Activated CD4-positive, alpha-beta T cell treated with anti-CD3 and anti-CD28 coated beads, Interleukin-2, amount 10 ng/mL, durations not matched to agents 7 days and 5 days (primary cell): ENCODE measurements around the gene MAGEF1. TPM values are rescaled to one million over a fixed set of nuclear protein-coding genes. Genes with fewer than 3 reads are reported as not detected.
A peak's percentile ranks its signal among the peaks of the same experiment; 100 is the strongest.

Source experiments
- CTCF ChIA-PET: fragments of 350-600 bp; sonication (Branson Sonifier 250); formaldehyde crosslinking; loops from one replicate; lab custom pipeline; 2021; ENCODE audit warnings: antibody characterized with exemption; lab: Charles Lee
- POLR2A ChIA-PET: fragments of 350-600 bp; sonication (Branson Sonifier 250); formaldehyde crosslinking; loops from one replicate; lab custom pipeline; 2021; ENCODE audit warnings: antibody characterized with exemption; lab: Charles Lee
- DNase-seq: peaks from one replicate; pipeline ENCODE4 v3.0.0-alpha.2; 2020
- H3K27ac Mint-ChIP-seq: one replicate; pipeline ENCODE4 v1.8.0; 2021; ENCODE audit warnings: mild to moderate bottlenecking, moderate library complexity, mixed read lengths
- H3K27me3 Mint-ChIP-seq: one replicate; pipeline ENCODE4 v1.8.0; 2021; ENCODE audit warnings: mixed read lengths
- H3K36me3 Mint-ChIP-seq: one replicate; pipeline ENCODE4 v1.8.0; 2021; ENCODE audit warnings: low read depth, mixed read lengths
- H3K4me1 Mint-ChIP-seq: one replicate; pipeline ENCODE4 v1.8.0; 2021; ENCODE audit warnings: mixed read lengths
- H3K4me3 Mint-ChIP-seq: one replicate; pipeline ENCODE4 v1.8.0; 2021; ENCODE audit warnings: mild to moderate bottlenecking, moderate library complexity, mixed read lengths
- H3K9me3 Mint-ChIP-seq: one replicate; pipeline ENCODE4 v1.8.0; 2021; ENCODE audit warnings: mixed read lengths
- total RNA-seq, 2 experiments: library from RNA; stranded (reverse); gene quantifications; one replicate each; pipeline ENCODE4 v1.2.3, GENCODE V29; 2021

The MAGEF1 gene
- total RNA-seq, 2 experiments from 2014 or later = 5.0 to 6.1 TPM

DNA sequence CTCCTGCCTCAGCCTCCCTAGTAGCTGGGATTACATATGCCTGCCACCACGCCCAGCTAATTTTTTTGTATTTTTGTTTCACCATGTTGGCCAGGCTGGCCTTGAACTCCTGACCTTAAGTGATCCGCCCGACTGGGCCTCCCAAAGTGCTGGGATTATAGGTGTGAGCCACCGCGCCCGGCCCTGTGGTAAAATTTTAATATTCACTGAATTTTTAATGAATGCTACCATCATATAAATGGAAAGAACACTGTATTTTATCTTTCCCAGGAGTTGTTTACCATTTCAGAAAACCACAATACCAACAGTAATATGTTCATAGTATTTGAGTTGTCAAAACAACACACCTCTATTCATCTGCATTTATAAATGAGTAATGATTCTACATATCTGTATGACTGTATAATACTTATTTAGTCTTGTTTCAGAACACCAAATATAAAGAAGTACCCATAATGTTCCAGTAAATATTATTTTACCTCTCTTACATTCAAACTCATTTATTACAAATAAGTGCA lies 16.2 kb upstream of the MAGEF1 start:
- DNase-seq = no peak
- POLR2A ChIA-PET = no interaction called here
- Mint-ChIP-seq H3K36me3 (no peaks in the 10 kb centered on the region), H3K27me3 (peaks cover 14% of the 10 kb centered on the region), H3K27ac (no peak overlapping the region), H3K4me3 (no peak overlapping the region), H3K4me1 (no peaks in the 10 kb centered on the region), H3K9me3 (no peaks in the 10 kb centered on the region)
- CTCF ChIA-PET = interaction anchor here (0.6 kb wide), 1 partner anchor 166 kb away, joined by 3 read pairs; the partner anchor contains the start of gene EPHB3

DNA sequence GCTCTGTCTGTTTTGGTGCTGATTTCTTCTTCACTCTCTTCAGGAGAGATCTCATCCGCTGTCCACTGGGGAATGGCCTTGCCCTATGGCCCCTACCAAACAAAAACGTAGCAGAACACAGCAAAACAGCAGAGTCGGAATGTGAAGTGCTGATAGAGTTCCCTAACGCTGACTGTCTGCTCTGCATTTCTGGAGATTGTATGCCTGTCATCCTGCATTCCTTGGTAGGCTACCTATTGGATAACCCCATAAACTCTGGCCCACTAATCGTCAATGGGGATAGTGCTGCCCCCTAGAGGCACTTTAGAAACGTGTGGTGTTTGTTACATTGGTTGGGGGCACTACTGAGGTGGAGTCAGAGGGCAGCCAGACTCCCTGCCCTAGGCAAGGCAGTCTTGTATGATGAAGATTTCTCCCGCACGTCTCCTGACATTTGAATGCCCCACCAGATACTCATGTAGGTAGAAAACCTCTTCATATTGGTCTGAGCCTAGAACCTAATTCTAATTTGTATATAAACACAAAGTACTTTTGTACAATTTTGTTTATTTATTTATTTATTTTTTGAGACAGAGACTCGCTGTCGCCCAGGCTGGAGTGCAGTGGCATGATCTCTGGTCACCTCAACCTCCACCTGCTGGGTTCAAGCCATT lies 15.6 kb upstream of the MAGEF1 start:
- Mint-ChIP-seq H3K36me3 (no peaks in the 10 kb centered on the region), H3K27ac (no peak overlapping the region), H3K27me3 (peaks cover 14% of the 10 kb centered on the region), H3K4me3 (no peak overlapping the region), H3K9me3 (no peaks in the 10 kb centered on the region), H3K4me1 (no peaks in the 10 kb centered on the region)
- CTCF ChIA-PET = interaction anchor here (0.6 to 2.0 kb wide), 2 partner anchors 166 kb away, joined by 3 to 7 read pairs; partner anchors contain the start of gene EPHB3
- POLR2A ChIA-PET = no interaction called here
- peak; percentile 59 for DNase-seq

DNA sequence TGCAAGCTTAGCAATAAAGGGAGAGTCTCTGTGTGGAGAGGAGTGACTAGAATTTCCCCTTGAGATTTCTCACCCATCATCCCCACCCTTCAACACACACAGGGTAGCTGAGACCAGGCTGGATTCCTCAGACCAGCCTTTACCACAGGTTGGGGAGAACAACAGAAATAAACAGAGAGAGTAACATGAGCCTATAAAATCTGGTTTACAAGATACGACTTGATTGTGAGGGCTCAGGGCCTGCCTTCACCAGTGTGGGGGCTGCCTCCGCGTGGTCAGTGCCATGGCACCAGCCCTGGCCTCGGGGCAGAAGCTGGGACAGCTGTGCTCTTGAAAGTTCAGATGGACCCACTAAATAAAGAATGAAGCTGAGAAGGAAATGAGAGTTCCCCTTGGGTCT lies 14.6 kb upstream of the MAGEF1 start:
- ChIA-PET CTCF (interaction anchor here (0.6 to 2.0 kb wide), 5 partner anchors 10 to 282 kb away, joined by 3 to 7 read pairs (median 4); partner anchors contain the start of gene EPHB3), POLR2A (no interaction called here)
- DNase-seq = no peak
- peaks cover 14% of the 10 kb centered on the region for H3K27me3 Mint-ChIP-seq
- H3K27ac Mint-ChIP-seq = no peak overlapping the region
- H3K4me1 Mint-ChIP-seq = no peaks in the 10 kb centered on the region
- no peak overlapping the region for H3K4me3 Mint-ChIP-seq
- no peaks in the 10 kb centered on the region for H3K9me3 Mint-ChIP-seq
- H3K36me3 Mint-ChIP-seq = no peaks in the 10 kb centered on the region

DNA sequence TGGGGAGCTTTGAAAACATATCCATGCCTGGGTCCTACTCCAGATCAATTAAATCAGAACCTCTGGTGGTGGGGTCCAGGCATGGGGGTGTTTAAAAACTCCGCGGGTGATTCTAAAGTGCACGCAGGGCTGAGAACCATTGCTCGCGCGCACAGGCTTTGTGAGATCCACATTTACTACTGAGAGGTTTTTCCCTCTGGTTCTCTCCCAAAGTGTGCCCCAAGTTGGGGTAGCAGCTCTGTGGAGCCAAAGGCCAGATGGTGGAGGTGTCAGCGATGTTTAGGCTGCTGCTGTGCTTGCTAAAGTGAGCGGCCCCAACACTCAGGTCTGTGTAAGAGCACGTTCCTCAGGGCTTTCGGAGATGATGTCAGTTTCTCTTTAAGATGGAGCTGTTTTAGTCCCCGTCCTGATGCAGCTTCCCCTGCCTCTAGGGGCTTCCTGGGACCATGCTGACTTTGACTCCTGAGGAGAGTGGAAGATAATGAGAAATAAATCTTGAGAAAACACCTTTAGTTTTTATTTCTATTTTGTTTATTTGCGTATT lies 13.4 kb upstream of the MAGEF1 start:
- no peak for DNase-seq
- ChIA-PET POLR2A (no interaction called here), CTCF (interaction anchor here (1.1 to 2.0 kb wide), 4 partner anchors 11 to 164 kb away, joined by 3 to 7 read pairs (median 4); partner anchors contain the start of gene EPHB3)
- Mint-ChIP-seq H3K27me3 (peaks cover 14% of the 10 kb centered on the region), H3K36me3 (no peaks in the 10 kb centered on the region), H3K4me1 (no peaks in the 10 kb centered on the region), H3K4me3 (no peak overlapping the region), H3K27ac (no peak overlapping the region), H3K9me3 (no peaks in the 10 kb centered on the region)

DNA sequence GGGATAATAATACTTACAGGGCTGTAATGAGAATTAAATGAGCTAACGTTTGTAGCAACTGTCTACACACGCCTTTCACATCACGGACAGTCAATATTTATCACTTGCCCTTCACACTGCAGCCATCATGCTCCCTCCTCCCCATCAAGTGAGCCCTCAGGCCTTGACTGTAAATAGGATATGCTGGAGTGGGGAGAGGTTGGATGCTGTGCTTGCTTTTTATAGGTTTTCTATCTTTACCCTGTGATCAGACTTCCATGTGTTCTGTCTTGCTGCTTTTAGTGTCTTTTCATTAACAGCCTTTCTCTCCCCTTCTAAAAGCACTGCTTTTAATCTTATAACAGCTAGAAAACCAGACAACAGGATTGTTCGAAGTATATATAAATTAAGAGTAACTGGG lies 12.8 kb upstream of the MAGEF1 start:
- CTCF ChIA-PET = interaction anchor here (0.6 to 1.9 kb wide), 4 partner anchors 12 to 1255 kb away, joined by 3 to 5 read pairs (median 4); no protein-coding TSS in a partner anchor
- Mint-ChIP-seq H3K9me3 (no peaks in the 10 kb centered on the region), H3K36me3 (no peaks in the 10 kb centered on the region), H3K4me3 (no peak overlapping the region), H3K27ac (no peak overlapping the region), H3K27me3 (peaks cover 11% of the 10 kb centered on the region), H3K4me1 (no peaks in the 10 kb centered on the region)
- no peak for DNase-seq
- POLR2A ChIA-PET = no interaction called here

DNA sequence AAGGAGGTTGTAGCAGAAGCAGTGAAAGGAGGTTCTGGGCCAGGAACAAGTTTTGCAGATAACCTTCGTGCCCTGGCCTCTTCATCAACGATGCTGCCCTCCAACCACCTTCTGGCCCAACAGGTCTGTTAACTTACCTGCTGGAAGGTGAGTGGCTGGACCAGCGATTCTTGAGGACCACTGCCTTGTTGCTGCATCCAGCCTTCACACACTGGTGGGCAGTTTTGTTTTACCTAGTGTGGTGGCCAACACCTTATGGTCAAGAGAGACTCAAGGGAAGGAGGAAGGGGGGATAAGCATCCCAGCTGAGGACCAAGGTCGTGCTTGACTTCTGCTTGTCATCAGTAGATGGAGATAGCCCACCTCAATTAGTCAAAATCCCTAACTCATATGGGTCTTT lies 7.8 kb upstream of the MAGEF1 start:
- Mint-ChIP-seq H3K4me1 (no peaks in the 10 kb centered on the region), H3K27me3 (peaks cover 16% of the 10 kb centered on the region), H3K4me3 (no peak overlapping the region), H3K27ac (no peak overlapping the region), H3K36me3 (no peaks in the 10 kb centered on the region), H3K9me3 (no peaks in the 10 kb centered on the region)
- ChIA-PET CTCF (interaction anchor here (2.0 kb wide), 1 partner anchor 10 kb away, joined by 7 read pairs; no protein-coding TSS in a partner anchor), POLR2A (no interaction called here)
- DNase-seq = no peak

DNA sequence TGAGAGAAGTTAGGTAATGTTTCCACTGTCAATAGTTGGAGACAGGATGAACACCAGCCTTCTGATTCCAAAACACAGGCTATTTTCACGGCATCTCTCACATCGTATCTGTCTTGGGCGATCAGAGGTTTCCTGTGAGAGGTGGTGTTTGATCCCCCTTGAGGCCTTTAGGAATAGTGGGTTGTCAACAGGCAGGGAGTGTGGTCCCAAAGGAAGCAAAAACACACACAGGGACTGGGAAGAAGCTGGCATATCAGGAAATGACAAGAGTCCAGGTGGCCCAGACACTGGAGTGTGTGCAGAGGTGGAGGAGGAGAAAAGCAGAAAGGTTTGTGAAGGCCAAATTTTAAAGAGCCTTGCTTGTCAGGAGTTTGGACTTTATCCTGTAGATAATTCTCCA lies 6.6 kb upstream of the MAGEF1 start:
- POLR2A ChIA-PET = no interaction called here
- CTCF ChIA-PET = interaction anchor here (1.3 to 2.0 kb wide), 2 partner anchors 8 to 26 kb away, joined by 4 to 7 read pairs; no protein-coding TSS in a partner anchor
- Mint-ChIP-seq H3K9me3 (no peaks in the 10 kb centered on the region), H3K4me1 (no peaks in the 10 kb centered on the region), H3K4me3 (no peak overlapping the region), H3K36me3 (no peaks in the 10 kb centered on the region), H3K27ac (no peak overlapping the region), H3K27me3 (peaks cover 16% of the 10 kb centered on the region)
- DNase-seq = no peak

DNA sequence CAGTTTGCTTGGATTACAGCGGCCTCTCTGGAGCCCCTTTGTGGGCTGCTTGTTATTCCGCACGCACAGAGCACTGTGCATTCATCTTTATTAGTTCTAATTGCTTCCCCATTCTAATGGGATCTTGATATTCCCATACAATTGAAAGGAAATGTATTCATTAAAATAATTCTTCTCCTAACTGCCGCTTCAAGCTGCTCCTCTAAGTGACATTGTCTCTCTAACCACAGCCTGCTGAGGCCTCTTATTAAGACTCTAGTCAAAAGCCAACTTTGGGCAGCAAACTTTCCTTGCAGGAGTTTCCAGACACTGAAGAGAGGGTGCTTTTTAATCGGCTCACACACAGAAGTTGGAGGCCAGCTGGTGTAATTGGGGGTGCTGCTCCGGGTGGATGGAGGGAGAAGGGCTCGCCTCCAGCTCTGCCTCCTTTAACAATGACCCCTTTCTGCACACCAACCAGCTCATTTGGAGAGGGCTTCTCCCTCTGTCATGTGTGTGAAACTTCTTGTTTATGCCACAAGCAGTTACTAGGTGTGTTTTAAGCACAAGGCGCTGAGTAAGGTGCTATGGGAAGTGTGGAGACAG lies 5.6 kb upstream of the MAGEF1 start:
- Mint-ChIP-seq H3K36me3 (no peaks in the 10 kb centered on the region), H3K27ac (no peak overlapping the region), H3K4me3 (no peak overlapping the region), H3K9me3 (no peaks in the 10 kb centered on the region), H3K4me1 (peaks cover 5% of the 10 kb centered on the region), H3K27me3 (peaks cover 21% of the 10 kb centered on the region)
- POLR2A ChIA-PET = no interaction called here
- CTCF ChIA-PET = interaction anchor here (1.0 to 1.3 kb wide), 3 partner anchors 25 to 156 kb away, joined by 3 to 4 read pairs (median 4); partner anchors contain the start of gene EPHB3
- no peak for DNase-seq

DNA sequence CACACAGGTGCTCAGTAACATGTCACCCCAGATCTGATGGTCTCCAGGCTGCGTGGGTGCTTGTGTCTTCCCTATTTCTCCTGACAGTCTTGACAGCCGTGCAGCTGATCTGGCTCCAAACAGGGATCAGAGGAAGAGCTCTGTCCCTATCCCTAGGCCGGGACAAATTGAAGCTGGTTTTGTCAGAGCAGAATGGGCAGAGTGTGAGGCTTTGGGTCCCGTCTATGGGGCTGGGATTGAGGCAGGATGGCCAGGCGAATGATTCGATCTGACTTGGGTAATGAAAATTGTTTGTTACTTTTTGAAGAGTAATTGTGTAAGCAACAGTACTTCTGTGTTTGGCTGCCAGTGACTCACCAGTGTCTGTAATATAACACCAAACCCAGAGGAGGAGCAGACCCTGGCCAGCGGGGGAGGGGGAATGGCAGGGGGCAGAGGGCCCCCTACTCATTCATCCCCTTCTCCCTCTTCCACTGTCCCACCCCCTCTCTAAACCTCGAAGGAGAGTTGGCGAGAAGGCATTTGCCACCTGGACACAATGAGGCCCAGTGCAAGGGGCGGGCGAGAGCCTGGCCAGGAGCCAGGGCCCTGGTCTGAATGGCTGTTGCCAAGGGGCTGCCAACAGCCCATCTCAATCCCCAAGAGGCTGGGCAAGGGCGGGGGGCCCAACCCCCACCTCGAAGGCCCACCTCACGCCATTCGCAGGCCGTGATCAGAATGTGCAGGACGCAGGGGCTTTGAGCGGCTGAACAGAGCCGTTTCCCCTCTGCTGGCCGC lies 4.9 kb upstream of the MAGEF1 start:
- Mint-ChIP-seq H3K4me3 (no peak overlapping the region), H3K27me3 (peaks cover 26% of the 10 kb centered on the region), H3K36me3 (no peaks in the 10 kb centered on the region), H3K4me1 (peaks cover 10% of the 10 kb centered on the region), H3K27ac (no peak overlapping the region), H3K9me3 (no peaks in the 10 kb centered on the region)
- ChIA-PET POLR2A (no interaction called here), CTCF (interaction anchor here (1.0 to 1.2 kb wide), 2 partner anchors 151 to 156 kb away, joined by 3 to 4 read pairs; partner anchors contain the start of gene EPHB3)
- no peak for DNase-seq

DNA sequence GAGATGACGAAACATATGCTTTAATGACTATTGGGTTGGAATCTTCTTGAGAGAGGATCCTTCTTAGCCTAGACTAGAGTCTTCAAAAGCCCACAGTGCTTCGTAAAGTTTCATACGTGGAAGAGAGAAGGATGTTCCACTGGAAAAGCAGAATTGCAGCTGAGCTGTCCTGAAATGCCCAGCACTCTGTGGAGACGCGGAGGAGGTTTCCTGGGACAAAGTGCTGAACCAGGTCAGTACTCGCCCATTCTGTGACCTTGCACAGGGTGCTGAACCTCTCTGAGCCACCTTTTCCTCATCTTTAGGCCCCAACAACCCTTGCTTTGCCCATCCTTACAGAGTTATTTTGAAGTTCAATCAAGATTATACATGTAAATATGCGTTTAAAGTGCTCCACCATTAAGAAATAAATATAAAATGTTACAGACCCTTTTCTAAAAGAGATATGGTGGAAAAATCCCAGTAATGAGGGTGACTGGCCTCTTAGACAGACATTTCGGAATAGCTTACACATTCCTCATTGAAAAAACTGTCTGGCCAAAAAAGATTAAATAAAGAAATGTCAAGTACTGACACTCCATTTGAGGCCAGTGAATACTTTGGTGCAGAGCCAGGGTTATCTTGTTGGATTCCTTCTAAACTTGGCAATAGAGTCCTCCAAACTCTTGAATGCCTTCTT lies 4.2 kb upstream of the MAGEF1 start:
- H3K4me1 Mint-ChIP-seq = peaks cover 13% of the 10 kb centered on the region
- POLR2A ChIA-PET = no interaction called here
- H3K9me3 Mint-ChIP-seq = no peaks in the 10 kb centered on the region
- H3K27ac Mint-ChIP-seq = no peak overlapping the region
- CTCF ChIA-PET = interaction anchor here (1.2 kb wide), 1 partner anchor 151 kb away, joined by 3 read pairs; no protein-coding TSS in a partner anchor
- no peak overlapping the region for H3K4me3 Mint-ChIP-seq
- no peak for DNase-seq
- no peaks in the 10 kb centered on the region for H3K36me3 Mint-ChIP-seq
- peaks cover 26% of the 10 kb centered on the region for H3K27me3 Mint-ChIP-seq

DNA sequence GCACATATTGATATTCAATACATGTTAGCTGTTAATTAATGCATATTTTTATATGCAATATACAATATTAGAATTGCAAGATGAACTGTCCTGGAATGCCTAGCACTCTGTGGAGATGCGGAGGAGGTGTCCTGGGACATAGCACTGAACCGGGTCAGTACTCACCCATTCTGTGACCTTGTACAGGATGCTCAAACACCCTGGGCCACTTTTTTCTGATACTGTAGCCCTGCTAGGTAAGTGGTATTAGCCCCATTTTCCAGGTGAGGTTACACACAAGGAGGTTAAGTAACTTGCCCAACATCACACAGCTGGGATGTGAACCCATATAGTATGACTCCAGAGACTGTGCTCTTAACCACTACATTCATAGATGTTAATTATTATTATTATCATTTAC lies 1.7 kb upstream of the MAGEF1 start:
- Mint-ChIP-seq H3K36me3 (peaks cover 13% of the 10 kb centered on the region), H3K27ac (no peak overlapping the region), H3K27me3 (peaks cover 24% of the 10 kb centered on the region), H3K9me3 (peaks cover 2% of the 10 kb centered on the region), H3K4me3 (no peak overlapping the region), H3K4me1 (peaks cover 27% of the 10 kb centered on the region)
- POLR2A ChIA-PET = no interaction called here
- CTCF ChIA-PET = interaction anchor here (0.9 kb wide), 1 partner anchor 40 kb away, joined by 3 read pairs; no protein-coding TSS in a partner anchor
- DNase-seq = no peak

DNA sequence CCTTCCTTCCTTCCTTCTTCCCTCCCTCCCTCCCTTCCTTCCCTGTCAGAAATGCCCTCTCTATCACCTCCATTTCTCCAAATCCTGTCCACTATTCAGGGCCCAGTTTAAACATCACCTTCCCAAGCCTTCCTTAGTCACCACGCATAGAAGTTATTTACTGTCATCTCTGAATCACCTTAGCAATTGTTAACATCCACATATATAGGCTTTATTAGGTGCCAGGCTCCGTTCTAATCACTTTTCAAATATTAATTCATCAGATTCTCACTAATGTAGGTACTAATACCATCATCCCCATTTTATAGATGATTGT lies 1.1 kb upstream of the MAGEF1 start:
- Mint-ChIP-seq H3K27ac (peak overlapping the region; percentile 11), H3K27me3 (peaks cover 23% of the 10 kb centered on the region), H3K9me3 (peaks cover 4% of the 10 kb centered on the region), H3K36me3 (peaks cover 17% of the 10 kb centered on the region), H3K4me3 (peak overlapping the region; percentile 18), H3K4me1 (peaks cover 27% of the 10 kb centered on the region)
- CTCF ChIA-PET = interaction anchor here (0.9 kb wide), 1 partner anchor 39 kb away, joined by 3 read pairs; no protein-coding TSS in a partner anchor
- DNase-seq = no peak
- POLR2A ChIA-PET = no interaction called here
